Sigmoid colon (tissue), 7 donors: ENCODE results near the gene OXTR. TPM values are rescaled to one million over a fixed set of nuclear protein-coding genes. Genes with fewer than 3 reads are reported as not detected.

Source experiments
- DNase-seq: peaks from one replicate; pipeline ENCODE4 v3.0.0-alpha.2; 2019
- H3K27ac ChIP-seq, 4 donors: fragments of 200-600 bp; sonication (generic); one replicate each; pipeline ENCODE4 v1.5.1; 2016 to 2019; ENCODE audit warnings: mild to moderate bottlenecking in 1 of 4
- H3K27me3 ChIP-seq, 3 donors: fragments of 200-600 bp; sonication (generic); one replicate each; pipeline ENCODE4 v1.5.1; 2019; ENCODE audit warnings: mild to moderate bottlenecking in 1 of 3
- H3K36me3 ChIP-seq, 4 donors: fragments of 200-600 bp; sonication (generic); one replicate each; pipeline ENCODE4 v1.5.1; 2016 to 2019
- H3K4me1 ChIP-seq, 4 donors: fragments of 200-600 bp; sonication (generic); one replicate each; pipeline ENCODE4 v1.5.1; 2017 to 2019
- H3K4me3 ChIP-seq, 4 donors: fragments of 200-600 bp; sonication (generic); one replicate each; pipeline ENCODE4 v1.5.1; 2017 to 2019; ENCODE audit warnings: mild to moderate bottlenecking in 2 of 4, moderate library complexity in 1 of 4
- H3K9me3 ChIP-seq, 4 donors: fragments of 200-600 bp in 3 of 4; sonication (generic) in 3 of 4; one replicate each; pipeline versions ENCODE4 v1.5.1 to v1.6.1; 2013 to 2019
- CTCF ChIP-seq, 4 experiments: fragments of 450-650 bp in 3 of 4; fragments of 200-600 bp in 1 of 4; IDR thresholded peaks; one replicate each; pipeline ENCODE4 v1.5.1; 2016 to 2019; ENCODE audit warnings: antibody characterized with exemption in 4 of 4, mild to moderate bottlenecking in 3 of 4, moderate library complexity in 2 of 4
- EP300 ChIP-seq, 4 donors: sonication (generic); formaldehyde crosslinking; IDR thresholded peaks; one replicate each; pipeline ENCODE4 v1.6.1; 2017; ENCODE audit warnings: antibody characterized with exemption in 4 of 4
- POLR2A ChIP-seq, 2 donors: fragments of 450-650 bp; IDR thresholded peaks; one replicate each; pipeline ENCODE4 v1.6.1; 2016; ENCODE audit warnings: antibody characterized with exemption in 2 of 2, mild to moderate bottlenecking in 2 of 2, moderate library complexity in 2 of 2
- POLR2AphosphoS5 ChIP-seq, 4 donors: sonication (generic); formaldehyde crosslinking; IDR thresholded peaks; one replicate each; pipeline ENCODE4 v1.6.1; 2017; ENCODE audit warnings: antibody characterized with exemption in 4 of 4
- WGBS, 2 donors: extraction: QIAGEN DNeasy Blood & Tissue Kit; methylation state at CpG; one replicate each; pipeline ENCODE4 v1.1.7; 2013; 5-methylcytosine and 5-hydroxymethylcytosine counted together
- intact Hi-C: fragments of 100-400 bp; cut with DNase I; formaldehyde crosslinking; loops from one replicate; pipeline ENCODE4 v1.15.1; 2023
- polyA plus RNA-seq, 3 donors: library from polyadenylated mRNA; stranded (reverse); fragments of 200-250 nt; gene quantifications; one replicate each; pipeline ENCODE4 v1.2.3, GENCODE V29; 2013
- total RNA-seq, 4 donors: library from RNA; depleted of rRNA; stranded (reverse); fragments of >200 nt; gene quantifications; one replicate each; pipeline ENCODE4 v1.1.0, GENCODE V29; 2016
- donor health status: healthy with polysubstance abuse.
- donor health status: Bipolar disorder and iron deficiency.
- donor health status: healthy.

Gene OXTR
- total and polyA plus RNA-seq, 7 donors: under 0.01 to 0.55 (median 0.29) TPM; not detected in 1

DNA sequence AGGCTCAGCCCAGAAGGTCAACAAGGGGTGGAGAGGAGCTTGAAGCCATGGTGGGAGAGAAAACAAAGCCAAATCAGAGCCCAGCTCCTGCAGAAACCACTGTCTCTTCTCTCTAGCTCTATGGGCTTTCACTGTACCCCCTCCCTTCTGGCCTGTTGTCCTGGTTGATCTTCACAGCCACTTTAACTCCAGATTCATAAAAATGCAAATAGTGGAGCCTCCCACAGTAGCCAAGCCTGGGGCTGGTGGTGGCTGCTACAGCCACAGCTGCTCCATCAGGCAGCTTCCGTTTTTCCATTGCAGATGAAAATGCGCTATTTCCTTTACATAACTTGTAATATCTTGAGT is 56.5 kb downstream of the OXTR start:
- H3K9me3 ChIP-seq: no peaks in the 10 kb centered on the region
- no peak for DNase-seq
- no peak overlapping the region for H3K4me3 ChIP-seq
- 76 to 79% methylated on average over 2 of the region's 2 CpGs for WGBS, 2 donors
- H3K27ac ChIP-seq: no peak overlapping the region
- H3K36me3 ChIP-seq: no peaks in the 10 kb centered on the region
- no peaks in the 10 kb centered on the region for H3K27me3 ChIP-seq
- TF ChIP-seq EP300 (IDR thresholded peaks at IDR 0.05) (no peak), POLR2A (IDR thresholded peaks at IDR 0.05) (no peak), CTCF (IDR thresholded peaks at IDR 0.05) (no peak), POLR2AphosphoS5 (IDR thresholded peaks at IDR 0.05) (no peak)
- no peaks in the 10 kb centered on the region for H3K4me1 ChIP-seq
- intact Hi-C loops: no loop called here

GRCh38 chr3:8712045-8712907 is 57.1 kb downstream of the OXTR start:
- TF ChIP-seq CTCF (IDR thresholded peaks at IDR 0.05) (no peak), POLR2A (IDR thresholded peaks at IDR 0.05) (no peak), EP300 (IDR thresholded peaks at IDR 0.05) (no peak), POLR2AphosphoS5 (IDR thresholded peaks at IDR 0.05) (no peak)
- 47 to 50% methylated on average over 9 of the region's 9 CpGs for WGBS, 2 donors
- no peak for DNase-seq
- Histone ChIP-seq H3K9me3 (no peaks in the 10 kb centered on the region), H3K27ac (no peak overlapping the region), H3K27me3 (no peaks in the 10 kb centered on the region), H3K4me3 (no peak overlapping the region), H3K4me1 (no peaks in the 10 kb centered on the region), H3K36me3 (no peaks in the 10 kb centered on the region)
- intact Hi-C loops: no loop called here

DNA sequence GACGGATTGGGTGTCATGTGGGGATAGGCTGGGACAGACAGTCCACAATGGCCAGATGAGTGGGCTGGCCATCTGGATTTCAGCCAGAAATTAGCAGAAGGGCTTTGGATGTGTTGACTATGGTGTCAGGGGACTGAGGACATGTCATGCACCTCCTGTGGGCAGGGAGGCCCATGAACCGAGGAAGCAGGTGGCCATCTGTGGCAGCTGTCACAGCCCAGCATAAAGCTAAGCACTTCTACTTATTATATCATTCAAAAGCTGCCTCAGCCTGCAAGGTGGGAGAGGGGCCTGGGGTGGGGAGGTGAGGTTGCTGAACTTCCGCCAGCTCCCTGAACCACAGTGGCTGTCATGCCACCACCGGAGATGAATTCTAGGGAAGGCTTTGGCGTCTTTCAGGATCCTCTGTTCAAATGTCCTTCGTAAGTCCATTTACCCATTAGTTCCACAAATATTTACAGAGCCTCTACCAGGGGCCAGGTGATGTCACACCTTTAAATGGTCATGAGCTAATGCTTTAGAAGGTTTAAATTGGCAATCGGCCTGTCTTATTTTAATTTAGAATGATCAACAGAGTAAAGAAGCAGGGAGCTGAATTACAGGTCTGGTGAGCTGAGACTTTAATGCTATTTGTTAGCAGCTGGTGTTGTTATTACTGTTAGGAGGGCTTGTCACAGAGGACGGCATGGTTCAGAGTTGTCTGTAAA is 59.5 kb downstream of the OXTR start:
- H3K27me3 ChIP-seq: no peaks in the 10 kb centered on the region
- no peak overlapping the region for H3K4me3 ChIP-seq
- TF ChIP-seq CTCF (IDR thresholded peaks at IDR 0.05) (no peak), POLR2A (IDR thresholded peaks at IDR 0.05) (no peak), POLR2AphosphoS5 (IDR thresholded peaks at IDR 0.05) (no peak), EP300 (IDR thresholded peaks at IDR 0.05) (no peak)
- intact Hi-C loops: no loop called here
- H3K4me1 ChIP-seq: no peaks in the 10 kb centered on the region
- no peak overlapping the region for H3K27ac ChIP-seq
- 55 to 71% methylated on average over 8 of the region's 8 CpGs for WGBS, 2 donors
- H3K9me3 ChIP-seq: no peaks in the 10 kb centered on the region
- no peaks in the 10 kb centered on the region for H3K36me3 ChIP-seq
- DNase-seq: no peak

- Histone ChIP-seq H3K27ac (no peak overlapping the region), H3K9me3 (no peaks in the 10 kb centered on the region), H3K36me3 (no peaks in the 10 kb centered on the region), H3K27me3 (no peaks in the 10 kb centered on the region), H3K4me1 (no peaks in the 10 kb centered on the region), H3K4me3 (no peak overlapping the region)
- intact Hi-C loops: no loop called here
- no peak for DNase-seq
- TF ChIP-seq EP300 (IDR thresholded peaks at IDR 0.05) (no peak), POLR2A (IDR thresholded peaks at IDR 0.05) (no peak), CTCF (IDR thresholded peaks at IDR 0.05) (no peak), POLR2AphosphoS5 (IDR thresholded peaks at IDR 0.05) (no peak)
- 64 to 72% methylated on average over 5 of the region's 5 CpGs for WGBS, 2 donors
Observed at GRCh38 chr3:8709287-8709686, 60.1 kb downstream of the OXTR start.
